PFSK-1 (cell line): ENCODE measurements around the gene ANGPT4.

Experiments used
- SIN3A ChIP-seq: IDR thresholded peaks from 2 replicates; pipeline ENCODE4 v1.6.1; 2012; ENCODE audit warnings: mild to moderate bottlenecking, low read length, moderate library complexity, borderline replicate concordance; ENCODE audit not compliant: insufficient read depth
- TAF1 ChIP-seq: IDR thresholded peaks from 2 replicates; pipeline ENCODE4 v1.6.1; 2012; ENCODE audit warnings: low read length, control low read depth, borderline replicate concordance; ENCODE audit not compliant: insufficient read depth

DNA sequence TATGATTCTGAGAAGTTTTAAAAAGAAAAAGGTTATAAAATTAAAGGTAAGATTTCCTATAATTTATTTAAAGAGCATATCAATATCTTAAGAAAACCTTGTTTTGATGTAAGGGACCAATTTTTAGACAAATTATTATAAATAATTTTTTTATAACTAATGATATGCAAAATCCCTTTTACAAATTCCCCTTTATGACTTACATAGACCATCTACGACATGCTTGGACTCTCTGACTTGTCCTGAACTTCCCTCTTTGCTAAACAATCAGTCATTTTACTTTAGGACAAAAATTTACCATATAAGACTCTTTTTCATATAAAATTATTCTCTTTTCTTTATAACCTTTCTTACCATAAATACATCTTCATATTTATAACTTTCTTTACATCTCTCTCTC lies 15.3 kb upstream of the ANGPT4 start:
- TF ChIP-seq SIN3A (no peak), TAF1 (no peak)
